SK-N-SH (cell line): ENCODE measurements around the gene GATAD2A. TPM values are rescaled to one million over a fixed set of nuclear protein-coding genes. Genes with fewer than 3 reads are reported as not detected.

Source experiments
- CTCF ChIA-PET: fragments of 300-600, 350-600 bp; formaldehyde crosslinking; extraction: SDS; loops from one replicate; lab custom pipeline; 2021; lab: Yijun Ruan, JAX
- POLR2A ChIA-PET: fragments of 350-600 bp; sonication (Branson Sonifier 250); formaldehyde crosslinking; extraction: SDS; loops from one replicate; lab custom pipeline; 2020; ENCODE audit warnings: antibody characterized with exemption, inconsistent platforms; lab: Yijun Ruan, JAX
- DNase-seq: peaks from one replicate; pipeline ENCODE4 v3.0.0; 2012
- H2AFZ ChIP-seq: fragments of 200-600 bp; sonication (generic); 2 replicates; pipeline ENCODE4 v1.8.1; 2016; ENCODE audit warnings: antibody characterized with exemption, mild to moderate bottlenecking, low read depth
- H3F3A ChIP-seq: fragments of 200-600 bp; sonication (generic); replicated peaks from 2 replicates; pipeline ENCODE3; 2016; ENCODE audit warnings: antibody characterized with exemption, mild to moderate bottlenecking; ENCODE audit not compliant: insufficient read depth
- H3K27ac ChIP-seq, 2 experiments: fragments of 200-500 bp in 1 of 2; fragments of 200-600 bp in 1 of 2; sonication (Bioruptor generic) in 1 of 2; sonication (generic), shearing (Covaris generic) in 1 of 2; 2 replicates each; pipeline versions ENCODE4 v1.5.1 to v1.6.1; 2014 to 2016; ENCODE audit warnings: low read depth in 2 of 2, inconsistent platforms in 1 of 2, low read length in 1 of 2, mild to moderate bottlenecking in 1 of 2, mixed read lengths in 1 of 2
- H3K27me3 ChIP-seq: fragments of 200-600 bp; sonication (generic), shearing (Covaris generic); 2 replicates; pipeline ENCODE4 v1.6.1; 2016; ENCODE audit warnings: mixed run types; ENCODE audit not compliant: insufficient read depth
- H3K36me3 ChIP-seq, 2 experiments: fragments of 200-500 bp in 1 of 2; fragments of 200-600 bp in 1 of 2; sonication (Bioruptor generic) in 1 of 2; sonication (generic) in 1 of 2; replicated peaks in 1 of 2; 2 replicates each; pipeline versions ENCODE3 to v1.5.1; 2014 to 2016; ENCODE audit warnings: low read length in 1 of 2, mild to moderate bottlenecking in 1 of 2; ENCODE audit not compliant: insufficient read depth in 2 of 2, control insufficient read depth in 1 of 2
- H3K4me1 ChIP-seq, 2 experiments: fragments of 200-500 bp in 1 of 2; fragments of 200-600 bp in 1 of 2; sonication (Bioruptor generic) in 1 of 2; sonication (generic), shearing (Covaris generic) in 1 of 2; 2 replicates each; pipeline versions ENCODE4 v1.5.1 to v1.6.1; 2014 to 2016; ENCODE audit warnings: low read depth in 1 of 2, low read length in 1 of 2, mixed run types in 1 of 2; ENCODE audit not compliant: insufficient read depth in 2 of 2, control insufficient read depth in 1 of 2
- H3K4me2 ChIP-seq: fragments of 200-600 bp; sonication (generic), shearing (Covaris generic); 2 replicates; pipeline ENCODE4 v1.6.1; 2017; ENCODE audit warnings: mixed run types
- H3K4me3 ChIP-seq, 2 experiments: fragments of 200-500 bp in 1 of 2; fragments of 200-600 bp in 1 of 2; sonication (Bioruptor generic) in 1 of 2; sonication (generic), shearing (Covaris generic) in 1 of 2; 2 replicates each; pipeline versions ENCODE4 v1.5.1 to v1.8.1; 2014 to 2016; ENCODE audit warnings: low read depth in 2 of 2, inconsistent platforms in 1 of 2, low read length in 1 of 2, mild to moderate bottlenecking in 1 of 2, mixed read lengths in 1 of 2, moderate library complexity in 1 of 2
- H3K79me2 ChIP-seq: fragments of 200-600 bp; sonication (generic); 2 replicates; pipeline ENCODE4 v1.8.1; 2017; ENCODE audit warnings: mild to moderate bottlenecking; ENCODE audit not compliant: insufficient read depth
- H3K9ac ChIP-seq: fragments of 200-600 bp; sonication (generic); 2 replicates; pipeline ENCODE4 v1.6.1; 2017; ENCODE audit warnings: mixed run types
- H3K9me2 ChIP-seq: fragments of 200-600 bp; sonication (generic); 2 replicates; pipeline ENCODE4 v1.6.1; 2017; ENCODE audit warnings: mixed run types
- H3K9me3 ChIP-seq: fragments of 200-600 bp; sonication (generic); 2 replicates; pipeline ENCODE4 v1.6.1; 2017; ENCODE audit warnings: mixed run types, mild to moderate bottlenecking, moderate library complexity
- H4K20me1 ChIP-seq: fragments of 200-600 bp; sonication (generic); 2 replicates; pipeline ENCODE4 v1.6.1; 2017; ENCODE audit warnings: mild to moderate bottlenecking, mixed run types; ENCODE audit not compliant: insufficient read depth
- EP300 ChIP-seq, 2 experiments: IDR thresholded peaks; 2 replicates each; pipeline versions ENCODE4 v1.4.0 to v1.6.1; 2012; ENCODE audit warnings: borderline replicate concordance in 1 of 2, low read depth in 1 of 2, low read length in 1 of 2
- EZH2phosphoT487 ChIP-seq: fragments of 200-600 bp; sonication (generic); IDR thresholded peaks from 2 replicates; pipeline ENCODE4 v1.6.1; 2017; ENCODE audit warnings: low read depth, mixed run types, mild to moderate bottlenecking, antibody characterized with exemption, moderate library complexity, borderline replicate concordance
- FOSL2 ChIP-seq: IDR thresholded peaks from 2 replicates; pipeline ENCODE4 v1.4.0; 2012; ENCODE audit warnings: low read depth, mild to moderate bottlenecking, moderate library complexity, borderline replicate concordance
- FOXJ3 ChIP-seq: sonication (generic); formaldehyde crosslinking; IDR thresholded peaks from 2 replicates; pipeline ENCODE4 v1.5.1; 2020; ENCODE audit warnings: mild to moderate bottlenecking, missing genetic modification reagents
- FOXM1 ChIP-seq: IDR thresholded peaks from 2 replicates; pipeline ENCODE4 v1.4.0; 2012; ENCODE audit warnings: low read depth, mild to moderate bottlenecking
- JUND ChIP-seq: IDR thresholded peaks from 2 replicates; pipeline ENCODE4 v1.4.0; 2012
- MXI1 ChIP-seq: IDR thresholded peaks from 2 replicates; pipeline ENCODE4 v1.6.1; 2012; ENCODE audit warnings: mild to moderate bottlenecking, low read depth, low read length, improper control_type of control experiment
- NRF1 ChIP-seq: IDR thresholded peaks from 2 replicates; pipeline ENCODE4 v1.6.1; 2012; ENCODE audit warnings: low read depth, mild to moderate bottlenecking, low read length
- RCOR1 ChIP-seq: fragments of 150-350 bp; IDR thresholded peaks from 2 replicates; pipeline ENCODE4 v1.6.1; 2017; ENCODE audit warnings: antibody characterized with exemption, low read length
- RFX5 ChIP-seq: IDR thresholded peaks from 2 replicates; pipeline ENCODE4 v1.6.1; 2012; ENCODE audit warnings: mild to moderate bottlenecking, improper control_type of control experiment, low read length
- YY1 ChIP-seq: IDR thresholded peaks from 2 replicates; pipeline ENCODE4 v1.4.0; 2012; ENCODE audit warnings: low read depth, mild to moderate bottlenecking
- ZBTB33 ChIP-seq: IDR thresholded peaks from 2 replicates; pipeline ENCODE4 v1.4.0; 2012; ENCODE audit warnings: low read depth, borderline replicate concordance
- WGBS: methylation state at CpG from one replicate; pipeline ENCODE4 v1.1.6; 2017; ENCODE audit warnings: low lambda C conversion rate; 5-methylcytosine and 5-hydroxymethylcytosine counted together
- polyA plus RNA-seq, 3 experiments: library from polyadenylated mRNA; depleted of rRNA; stranded (reverse); fragments of >200 nt; gene quantifications; 2 replicates each; pipeline ENCODE4 v1.2.3, GENCODE V29; 2012
- TF ChIP-seq, protein P1 (sequence below): fragments of 150-350 bp; IDR thresholded peaks from 2 replicates; pipeline ENCODE4 v1.6.1; 2016; ENCODE audit warnings: mild to moderate bottlenecking, low read depth, low read length
- TF ChIP-seq, protein P2 (sequence below): IDR thresholded peaks from 2 replicates; pipeline ENCODE4 v1.4.0; 2012; ENCODE audit warnings: low read depth, borderline replicate concordance

Gene GATAD2A
- polyA plus RNA-seq, 1 of the 3 experiments (the other 2 are of a cell fraction) = 36.6 TPM

GRCh38 chr19:19420570-19421298 is 15.3 kb downstream of the GATAD2A start:
- H3K9ac ChIP-seq = no peak overlapping the region
- H3F3A ChIP-seq = no peaks in the 10 kb centered on the region
- H3K27ac ChIP-seq = no peak overlapping the region
- WGBS = 91% methylated on average over 21 of the region's 21 CpGs
- TF ChIP-seq EP300 (IDR thresholded peaks at IDR 0.05; ENCODE audit: borderline replicate concordance in 1 of 2, low read depth in 1 of 2, low read length in 1 of 2) (no peak), EZH2phosphoT487 (no peak), JUND (no peak), RFX5 (no peak), YY1 (no peak), ZBTB33 (no peak), FOXM1 (no peak)
- TF ChIP-seq, protein P1, sequence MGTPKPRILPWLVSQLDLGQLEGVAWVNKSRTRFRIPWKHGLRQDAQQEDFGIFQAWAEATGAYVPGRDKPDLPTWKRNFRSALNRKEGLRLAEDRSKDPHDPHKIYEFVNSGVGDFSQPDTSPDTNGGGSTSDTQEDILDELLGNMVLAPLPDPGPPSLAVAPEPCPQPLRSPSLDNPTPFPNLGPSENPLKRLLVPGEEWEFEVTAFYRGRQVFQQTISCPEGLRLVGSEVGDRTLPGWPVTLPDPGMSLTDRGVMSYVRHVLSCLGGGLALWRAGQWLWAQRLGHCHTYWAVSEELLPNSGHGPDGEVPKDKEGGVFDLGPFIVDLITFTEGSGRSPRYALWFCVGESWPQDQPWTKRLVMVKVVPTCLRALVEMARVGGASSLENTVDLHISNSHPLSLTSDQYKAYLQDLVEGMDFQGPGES = no peak
- TF ChIP-seq, protein P2, sequence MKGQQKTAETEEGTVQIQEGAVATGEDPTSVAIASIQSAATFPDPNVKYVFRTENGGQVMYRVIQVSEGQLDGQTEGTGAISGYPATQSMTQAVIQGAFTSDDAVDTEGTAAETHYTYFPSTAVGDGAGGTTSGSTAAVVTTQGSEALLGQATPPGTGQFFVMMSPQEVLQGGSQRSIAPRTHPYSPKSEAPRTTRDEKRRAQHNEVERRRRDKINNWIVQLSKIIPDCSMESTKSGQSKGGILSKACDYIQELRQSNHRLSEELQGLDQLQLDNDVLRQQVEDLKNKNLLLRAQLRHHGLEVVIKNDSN = no peak
- H4K20me1 ChIP-seq = peaks cover 95% of the 10 kb centered on the region
- no peak overlapping the region for H3K4me3 ChIP-seq
- H3K9me3 ChIP-seq = no peaks in the 10 kb centered on the region
- ChIA-PET CTCF (no interaction called here), POLR2A (no interaction called here)
- H3K36me3 ChIP-seq = no peaks in the 10 kb centered on the region
- no peak for DNase-seq
- H2AFZ ChIP-seq = no peak overlapping the region
- H3K79me2 ChIP-seq = peaks cover 100% of the 10 kb centered on the region
- peaks cover 0 to 8% of the 10 kb centered on the region in 2 experiments; a peak in 1 of 4 replicates for H3K4me1 ChIP-seq
- H3K9me2 ChIP-seq = no peaks in the 10 kb centered on the region
- H3K4me2 ChIP-seq = no peak overlapping the region
- no peaks in the 10 kb centered on the region for H3K27me3 ChIP-seq

GRCh38 chr19:19421299-19421696 is 15.8 kb downstream of the GATAD2A start:
- Histone ChIP-seq H3K9me3 (no peaks in the 10 kb centered on the region), H3K79me2 (peaks cover 100% of the 10 kb centered on the region), H3K9ac (no peak overlapping the region), H3F3A (no peaks in the 10 kb centered on the region), H3K4me2 (no peak overlapping the region), H3K4me3 (no peak overlapping the region), H4K20me1 (peaks cover 95% of the 10 kb centered on the region), H3K4me1 (peaks cover 0 to 10% of the 10 kb centered on the region in 2 experiments; a peak in 1 of 4 replicates), H3K27me3 (no peaks in the 10 kb centered on the region), H3K9me2 (no peaks in the 10 kb centered on the region), H2AFZ (no peak overlapping the region), H3K36me3 (no peaks in the 10 kb centered on the region), H3K27ac (no peak overlapping the region)
- ChIA-PET POLR2A (no interaction called here), CTCF (no interaction called here)
- TF ChIP-seq FOSL2 (no peak), MXI1 (no peak), NRF1 (no peak), FOXJ3 (CRISPR knock-in tag) (no peak), RCOR1 (no peak)
- no peak for DNase-seq
- WGBS = 92% methylated on average over 8 of the region's 9 CpGs
